DMS 273 treated with DMSO at 0.1 percent for 48 hours (cell line): Measurements from ENCODE around the gene RBM23.

Experiments used
- DNase-seq: peaks from one replicate; lab custom pipeline; 2025; lab: John Stamatoyannopoulos, UW

Gene RBM23

GRCh38 chr14:22885975-22886374 lies 33.0 kb downstream of the RBM23 start:
- no peak for DNase-seq

GRCh38 chr14:22884738-22885523 lies 34.0 kb downstream of the RBM23 start:
- DNase-seq: no peak

GRCh38 chr14:22884076-22884737 lies 34.7 kb downstream of the RBM23 start:
- no peak for DNase-seq

- no peak for DNase-seq
Observed at GRCh38 chr14:22883173-22883976, 35.6 kb downstream of the RBM23 start, which contains the start of gene REM2. Gene REM2 (plus strand): TSS chr14:22883222. CDS start chr14:22883288, 66 bp downstream.

GRCh38 chr14:22882529-22883172 lies 36.3 kb downstream of the RBM23 start:
- DNase-seq: no peak

GRCh38 chr14:22882064-22882463 lies 36.9 kb downstream of the RBM23 start:
- DNase-seq: no peak

GRCh38 chr14:22878271-22879246 lies 40.4 kb downstream of the RBM23 start:
- DNase-seq: no peak

- DNase-seq: no peak
Observed at GRCh38 chr14:22877000-22877501, 41.9 kb downstream of the RBM23 start.

- no peak for DNase-seq
Observed at GRCh38 chr14:22875748-22876319, 43.1 kb downstream of the RBM23 start.

- no peak for DNase-seq
Observed at GRCh38 chr14:22875003-22875747, 43.8 kb downstream of the RBM23 start.

- no peak for DNase-seq
Observed at GRCh38 chr14:22872833-22873520, 46.0 kb downstream of the RBM23 start.

- DNase-seq: no peak
Observed at GRCh38 chr14:22872033-22872832, 46.7 kb downstream of the RBM23 start.

GRCh38 chr14:22871224-22872032 lies 47.5 kb downstream of the RBM23 start, which contains the start of gene LRP10:
Gene LRP10 (plus strand): TSS chr14:22871740. CDS start chr14:22872304, 564 bp downstream.
- DNase-seq: peak; percentile 92

GRCh38 chr14:22870811-22871223 lies 48.1 kb downstream of the RBM23 start:
- DNase-seq: no peak

GRCh38 chr14:22866874-22867273 lies 52.1 kb downstream of the RBM23 start:
- no peak for DNase-seq

- DNase-seq: no peak
Observed at GRCh38 chr14:22865424-22866405, 53.2 kb downstream of the RBM23 start.
